Superior temporal gyrus (tissue), 1 donor: ENCODE measurements around the gene SPAG16.

Experiments
- DNase-seq: peaks from one replicate; pipeline ENCODE4 v3.0.0-alpha.2; 2016; ENCODE audit errors: extremely low spot score

The SPAG16 gene

DNA sequence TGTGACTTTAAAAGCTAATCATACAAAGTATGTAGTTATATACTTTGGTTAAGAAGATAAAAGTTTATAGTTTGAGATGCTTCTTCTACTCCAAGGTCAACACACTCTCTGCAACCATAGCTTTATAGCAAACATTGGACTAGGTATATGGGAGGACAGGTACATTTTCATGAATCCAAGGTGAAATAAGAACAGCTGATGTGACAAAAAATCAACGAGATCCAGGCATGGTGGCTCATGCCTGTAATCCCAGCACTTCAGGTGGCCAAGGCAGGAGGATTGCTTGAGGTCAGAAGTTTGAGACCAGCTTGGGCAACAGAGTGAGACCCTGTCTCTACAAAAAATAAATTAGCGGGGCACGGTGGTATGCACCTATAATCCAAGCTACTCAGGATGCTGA lies 963.3 kb downstream of the SPAG16 start:
- no peak for DNase-seq

GRCh38 chr2:214255046-214255445 lies 970.8 kb downstream of the SPAG16 start:
- no peak for DNase-seq

DNA sequence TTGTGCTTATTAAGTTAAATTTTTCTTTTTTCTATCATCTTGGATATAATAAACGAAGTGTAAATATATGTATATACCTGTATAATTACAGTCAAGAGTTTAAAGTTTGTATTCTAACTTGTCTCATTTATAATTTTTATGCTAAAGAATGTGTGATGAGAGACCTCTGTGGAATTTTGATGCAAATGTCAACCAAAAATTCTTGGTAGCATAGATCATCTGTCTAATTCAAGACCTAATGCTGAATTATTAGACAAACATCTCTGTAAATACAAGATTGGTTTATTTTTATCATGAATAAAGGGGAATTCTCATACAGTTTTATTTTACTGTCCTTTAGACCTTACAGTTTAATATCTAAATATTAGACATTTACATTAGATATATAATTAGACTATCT lies 977.4 kb downstream of the SPAG16 start:
- no peak for DNase-seq

DNA sequence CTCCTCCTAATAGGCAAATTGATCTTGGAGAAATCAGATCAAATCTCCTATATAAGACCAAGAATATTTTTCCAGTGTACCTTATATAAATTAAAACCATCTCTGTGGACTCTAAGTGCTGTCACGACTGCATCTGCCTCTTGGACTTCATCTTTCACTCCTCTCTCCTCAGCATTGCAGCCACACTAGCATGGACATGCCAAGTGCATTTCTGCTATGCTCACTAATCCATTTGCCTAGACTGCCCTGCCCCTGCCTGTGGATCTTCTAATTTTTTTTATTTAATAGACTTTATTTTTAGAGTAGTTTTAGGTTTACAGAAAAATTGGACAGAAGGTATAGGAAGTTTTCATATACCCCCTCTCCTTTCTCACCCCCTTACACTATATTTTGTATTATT lies 979.9 kb downstream of the SPAG16 start:
- no peak for DNase-seq

DNA sequence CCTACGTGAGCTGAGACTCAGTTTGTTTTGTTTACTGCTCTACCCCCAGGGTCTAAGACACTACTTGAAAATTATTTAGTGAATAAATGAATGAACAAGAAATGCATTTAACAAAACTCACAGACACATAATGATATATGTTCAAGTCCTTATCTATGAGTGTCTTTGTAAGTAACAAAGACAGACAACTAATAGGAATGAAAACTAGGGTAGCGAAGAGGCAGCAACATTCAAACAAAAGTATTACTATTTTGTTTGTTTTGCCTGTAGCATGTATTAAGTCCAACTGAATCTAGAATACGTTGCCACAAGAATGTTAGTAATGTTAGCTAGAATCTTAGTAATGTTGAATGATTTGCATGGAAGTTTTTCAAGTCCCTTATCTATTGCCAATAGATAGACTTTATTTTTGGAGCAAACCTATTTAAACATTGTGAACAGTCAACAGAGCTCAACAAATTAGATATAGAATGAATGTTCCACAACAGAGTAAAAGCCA lies 981.8 kb downstream of the SPAG16 start:
- no peak for DNase-seq

- no peak for DNase-seq
Measured at GRCh38 chr2:214277880-214278279, 993.6 kb downstream of the SPAG16 start.

- DNase-seq, result no peak
Measured at GRCh38 chr2:214286011-214286410, 1001.7 kb downstream of the SPAG16 start.

- no peak for DNase-seq
Measured at GRCh38 chr2:214293593-214293992, 1009.3 kb downstream of the SPAG16 start.

DNA sequence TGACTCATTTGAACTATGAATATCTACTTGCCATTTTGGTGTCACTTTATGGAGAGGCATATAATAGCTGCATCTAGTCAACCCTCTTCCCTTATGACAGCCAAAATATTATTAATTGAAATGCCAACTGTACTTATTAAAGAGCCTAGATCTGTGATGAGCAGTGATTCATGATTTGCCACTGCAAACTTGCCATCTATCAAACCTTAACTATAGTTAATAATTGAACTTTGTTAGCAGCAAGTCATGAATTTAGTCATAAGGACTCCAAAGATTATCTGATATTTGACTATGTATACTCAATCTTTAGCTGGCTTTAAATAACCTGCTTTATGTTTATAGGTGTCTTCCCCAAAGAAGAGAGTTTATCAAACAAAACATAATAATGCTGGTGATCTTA lies 1010.2 kb downstream of the SPAG16 start:
- no peak for DNase-seq

- no peak for DNase-seq
Measured at GRCh38 chr2:214297423-214297822, 1013.2 kb downstream of the SPAG16 start.

- DNase-seq, result no peak
Measured at GRCh38 chr2:214310319-214310718, 1026.1 kb downstream of the SPAG16 start.

- DNase-seq, result no peak
Measured at GRCh38 chr2:214311031-214311533, 1026.8 kb downstream of the SPAG16 start.

DNA sequence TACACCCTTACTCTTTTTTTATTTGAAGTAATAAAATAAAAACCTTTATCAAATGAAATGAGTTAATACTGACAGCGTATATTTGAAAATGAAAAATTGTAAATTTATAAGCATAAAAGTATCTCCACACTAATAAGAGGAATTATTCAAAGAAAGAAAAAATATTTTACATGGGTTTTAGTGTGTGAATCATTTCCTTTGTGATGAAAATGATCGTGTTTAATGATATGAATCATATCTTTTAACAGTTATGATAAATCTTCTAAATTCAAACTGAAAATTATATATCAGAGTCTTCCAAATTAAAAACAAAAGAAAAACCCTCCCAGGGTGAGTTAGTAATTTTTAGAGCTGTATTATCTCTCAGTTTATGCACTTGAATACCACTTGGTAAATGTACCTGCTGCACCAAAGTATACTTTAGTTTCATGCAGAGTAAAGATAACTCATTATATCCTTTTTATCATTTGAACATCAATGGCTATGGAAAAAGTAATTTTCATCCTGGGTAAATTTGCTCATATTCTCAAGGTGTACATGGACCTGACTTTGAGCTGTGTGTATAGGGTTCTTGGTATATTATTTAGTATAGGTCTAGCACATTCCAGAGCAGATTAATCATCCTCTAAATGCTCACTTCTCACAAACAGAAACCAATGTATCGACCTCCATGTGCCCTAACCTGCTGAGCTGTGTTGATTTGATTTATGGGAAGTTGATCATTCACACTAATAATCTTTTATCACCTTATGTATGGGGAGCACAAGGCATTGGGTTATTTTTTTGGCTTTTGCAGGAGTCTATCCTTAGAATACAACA lies 1027.9 kb downstream of the SPAG16 start:
- no peak for DNase-seq

DNA sequence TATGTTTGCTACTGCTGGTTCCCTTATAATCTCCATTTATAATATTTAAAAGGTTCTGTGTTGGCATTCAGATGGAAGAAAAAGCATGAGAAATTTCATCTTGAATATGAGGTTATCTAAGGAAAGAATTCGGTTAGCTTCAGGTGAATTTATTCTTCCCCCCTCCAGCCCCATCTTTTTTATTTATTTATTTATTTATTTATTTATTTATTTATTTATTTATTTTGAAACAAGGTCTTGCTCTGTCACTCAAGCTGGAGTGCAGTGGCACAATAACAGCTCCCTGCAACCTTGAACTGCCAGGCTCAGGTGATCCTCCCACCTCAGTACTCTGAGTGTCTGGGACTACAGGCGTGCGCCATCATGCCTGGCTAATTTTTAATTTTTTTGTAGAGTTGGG lies 1031.1 kb downstream of the SPAG16 start:
- no peak for DNase-seq

DNA sequence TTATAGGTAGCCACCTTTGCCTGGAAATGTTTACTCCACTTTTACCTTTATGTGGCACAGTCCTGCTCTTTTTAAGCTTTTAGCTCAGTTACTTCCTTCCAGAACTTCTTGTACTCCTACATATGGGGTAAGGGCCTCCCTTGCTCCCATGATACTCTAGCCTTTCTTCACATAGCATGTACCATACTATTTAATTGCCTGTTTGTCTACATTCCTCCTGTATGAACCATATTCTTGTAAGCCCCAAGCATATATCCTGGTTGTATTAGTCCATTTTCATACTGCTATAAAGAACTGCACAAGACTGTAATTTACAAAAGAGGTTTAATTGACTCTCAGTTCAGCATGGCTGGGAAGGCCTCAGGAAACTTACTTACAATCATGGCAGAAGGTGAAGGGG lies 1035.9 kb downstream of the SPAG16 start:
- DNase-seq, result no peak

DNA sequence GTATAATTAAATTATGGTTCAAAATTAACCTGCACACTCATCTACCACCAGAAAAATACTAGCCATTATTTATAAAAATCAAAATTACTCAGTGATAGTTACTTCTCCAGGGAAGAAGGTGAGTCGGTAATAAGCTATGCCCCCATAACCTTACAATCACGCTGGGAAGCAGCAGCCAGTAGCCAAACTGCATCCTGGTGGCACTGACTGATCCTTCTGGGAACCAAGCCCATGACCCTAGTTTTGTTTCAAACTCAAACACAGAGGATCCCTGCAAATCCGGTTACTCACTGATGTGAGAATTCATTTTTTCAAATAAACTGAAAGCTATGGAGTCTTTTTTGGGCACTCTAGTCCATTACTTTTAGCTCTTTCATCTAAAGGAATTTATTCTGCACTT lies 1038.4 kb downstream of the SPAG16 start:
- DNase-seq, result no peak

DNA sequence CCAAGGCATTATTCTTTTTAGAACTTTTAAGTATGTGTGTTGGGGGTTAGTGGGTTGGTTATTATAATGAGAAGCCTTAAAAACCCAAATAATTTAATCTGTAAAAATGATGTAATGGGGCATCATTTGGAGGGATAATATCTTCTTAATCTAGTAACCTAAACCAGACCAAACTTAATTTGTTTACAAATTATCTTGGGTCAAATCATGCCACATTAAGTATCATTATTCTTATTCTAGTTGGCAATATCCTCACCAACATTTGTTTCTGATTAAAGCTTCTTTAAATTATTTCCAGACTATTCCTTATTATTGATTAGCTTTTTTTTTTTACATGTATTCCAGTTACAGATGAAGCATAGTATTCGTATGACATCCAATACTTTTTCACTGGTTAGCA lies 1041.1 kb downstream of the SPAG16 start:
- DNase-seq, result no peak

- DNase-seq, result peak; percentile 99
Measured at GRCh38 chr2:214328941-214329340, 1044.7 kb downstream of the SPAG16 start.

DNA sequence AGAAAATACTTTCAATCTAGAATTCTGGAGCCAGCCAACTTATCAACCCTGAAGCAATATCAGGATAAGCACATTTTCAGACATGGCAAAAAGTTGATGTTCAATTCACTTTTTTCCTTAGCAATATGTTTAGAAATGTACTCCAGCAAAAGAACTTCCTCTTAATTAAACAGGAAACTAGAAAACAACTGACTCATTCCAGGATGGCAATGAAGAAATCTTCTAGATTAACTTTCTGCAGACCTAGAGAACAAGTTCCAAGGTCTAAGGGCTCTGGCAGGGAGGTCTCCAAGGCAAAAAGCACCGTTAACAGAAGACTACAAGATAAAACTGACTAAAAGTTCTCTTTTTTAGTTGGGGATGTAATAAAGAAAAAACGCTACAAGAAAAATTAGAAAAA lies 1057.4 kb downstream of the SPAG16 start:
- no peak for DNase-seq

GRCh38 chr2:214358506-214358905 lies 1074.2 kb downstream of the SPAG16 start:
- no peak for DNase-seq

GRCh38 chr2:214361116-214361515 lies 1076.9 kb downstream of the SPAG16 start:
- no peak for DNase-seq

- no peak for DNase-seq
Measured at GRCh38 chr2:214365549-214365948, 1081.3 kb downstream of the SPAG16 start.

- DNase-seq, result no peak
Measured at GRCh38 chr2:214367171-214367570, 1082.9 kb downstream of the SPAG16 start.
